HG02759 (cell line): Measurements from ENCODE around the gene MMP11.

ENCODE experiments used
- ATAC-seq: cut with Tn5 transposase; IDR thresholded peaks from one replicate; pipeline ENCODE4 v1.9.1; 2021; ENCODE audit warnings: mild to moderate bottlenecking, moderate library complexity; ENCODE audit not compliant: unreplicated experiment

The MMP11 gene

DNA sequence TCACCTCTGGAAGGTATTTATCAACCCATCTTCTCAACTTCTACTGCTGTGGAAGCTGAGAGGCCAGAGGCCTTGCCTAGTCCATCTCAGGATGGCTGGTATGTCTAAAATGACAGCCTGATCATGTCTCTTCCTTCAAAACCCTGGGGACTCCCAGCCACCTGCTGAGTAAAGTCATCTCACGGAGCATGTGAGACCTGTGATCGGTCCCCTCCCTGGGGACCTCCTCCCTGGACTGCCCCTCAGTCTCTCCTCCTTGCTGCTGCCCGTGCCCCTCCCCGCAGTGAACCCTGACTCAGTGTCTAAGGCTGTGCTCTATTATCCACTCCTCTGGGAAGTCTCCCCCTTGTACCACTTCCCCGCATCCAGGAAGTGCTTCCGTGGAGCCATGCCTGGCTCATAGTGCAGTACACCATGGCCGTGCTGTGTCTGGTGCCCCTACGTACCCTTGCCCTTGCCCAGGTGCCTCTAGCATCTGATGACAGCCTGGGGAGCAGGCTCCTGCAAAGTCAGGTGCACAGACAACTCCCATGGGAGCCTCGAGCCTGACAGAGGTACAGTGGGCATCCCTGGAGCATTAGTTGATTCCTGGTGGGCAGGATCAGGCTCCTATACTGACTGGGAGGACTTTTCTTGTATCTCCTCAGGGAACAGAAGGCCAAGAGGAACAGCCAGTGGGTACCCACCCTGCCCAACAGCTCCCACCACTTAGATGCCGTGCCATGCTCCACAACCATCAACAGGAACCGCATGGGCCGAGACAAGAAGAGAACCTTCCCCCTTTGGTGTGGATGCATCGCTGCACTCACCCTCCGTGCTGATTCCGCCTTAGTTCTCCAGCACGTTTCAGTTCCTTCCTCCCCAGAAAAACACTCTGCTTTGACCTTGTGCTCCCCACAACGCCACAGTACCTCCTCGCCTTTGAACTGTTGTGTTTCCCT, 27.9 kb downstream of the MMP11 start:
- ATAC-seq, result peak; percentile 70

DNA sequence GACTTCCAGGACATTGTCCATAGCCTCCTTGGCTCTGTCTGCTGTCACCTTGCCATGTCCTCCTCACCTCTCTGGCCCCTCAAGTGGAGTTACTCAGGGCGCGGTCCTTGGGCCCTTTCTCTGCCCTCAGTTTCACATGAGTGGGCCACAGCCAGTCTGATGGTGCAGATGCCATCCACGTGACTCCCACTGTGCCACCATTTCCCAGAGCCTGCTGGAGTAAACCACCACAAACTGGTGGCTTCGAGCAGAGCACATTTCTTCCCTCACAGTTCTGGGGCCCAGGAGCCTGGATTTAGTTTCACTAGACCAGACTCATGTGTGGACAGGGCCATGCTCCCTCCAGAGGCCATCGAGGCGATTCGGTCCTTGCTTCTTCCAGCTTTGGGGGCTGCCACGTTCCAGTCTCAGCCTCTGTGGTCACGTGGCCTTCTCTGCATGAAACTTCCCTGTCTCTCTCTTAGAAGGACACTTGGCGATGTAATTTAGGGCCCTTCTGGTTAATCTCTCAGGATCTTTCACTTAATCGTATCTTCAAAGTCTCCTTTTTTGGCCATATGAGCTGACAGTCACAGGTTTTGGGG, 28.7 kb downstream of the MMP11 start:
- no peak for ATAC-seq

DNA sequence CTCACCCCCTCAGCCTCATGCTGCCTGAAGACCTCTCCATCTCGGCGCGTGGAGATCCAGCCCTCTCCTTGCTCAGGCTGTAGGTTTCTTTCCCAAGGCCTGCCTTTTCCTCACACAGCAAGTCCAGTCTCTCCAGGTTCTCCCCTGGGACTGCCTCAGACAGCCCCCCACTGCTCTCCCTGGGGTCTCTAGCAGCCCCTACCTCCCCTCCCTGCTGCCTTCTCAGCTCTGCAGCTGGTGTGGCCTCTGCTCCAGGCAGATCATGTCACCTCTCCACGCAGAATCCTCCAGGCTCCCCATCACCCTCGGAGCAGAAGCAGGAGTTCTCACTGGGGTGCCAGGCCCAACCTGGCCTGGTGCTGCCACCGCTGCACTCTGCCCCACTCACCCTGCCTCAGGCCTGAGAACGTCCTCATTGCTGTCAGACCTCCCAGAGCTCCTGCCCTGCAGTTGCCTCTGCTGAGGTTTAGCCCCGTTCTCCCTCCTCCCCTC, 29.3 kb downstream of the MMP11 start:
- no peak for ATAC-seq

DNA sequence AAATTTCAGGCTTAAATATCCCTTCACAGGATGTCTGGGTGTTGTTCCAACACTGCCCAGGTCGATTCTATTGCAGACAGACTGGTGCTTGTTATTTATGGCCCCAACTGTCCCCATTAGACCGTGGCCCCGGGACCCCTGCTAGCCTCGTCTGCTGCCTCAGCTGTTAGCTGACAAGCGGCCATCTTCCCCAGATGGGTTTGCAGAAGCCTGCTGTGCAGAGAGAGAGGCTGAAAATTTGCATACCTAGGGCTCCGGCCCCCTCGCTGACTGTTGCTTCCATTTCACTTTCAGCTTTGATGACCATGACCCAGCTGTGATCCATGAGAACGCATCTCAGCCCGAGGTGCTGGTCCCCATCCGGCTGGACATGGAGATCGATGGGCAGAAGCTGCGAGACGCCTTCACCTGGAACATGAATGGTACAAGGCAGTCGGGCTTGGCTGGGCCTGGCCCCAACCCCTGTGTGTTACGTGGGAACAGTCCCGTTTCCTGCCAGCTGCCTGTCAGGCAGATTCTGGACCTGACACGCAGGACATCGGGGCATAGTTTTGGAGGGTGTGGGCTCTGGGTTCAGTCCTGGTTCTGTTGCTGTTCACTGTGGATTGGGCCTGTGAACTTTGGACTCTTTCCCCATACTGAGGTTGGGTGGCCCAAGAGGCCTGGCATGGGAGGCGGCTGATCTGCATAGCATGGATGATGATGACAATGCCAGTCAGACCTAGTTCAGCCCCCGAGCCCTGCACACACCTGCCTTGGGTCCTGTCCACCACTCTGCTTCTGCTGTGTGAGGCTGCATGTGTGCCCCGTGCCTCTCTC, 30.6 kb downstream of the MMP11 start:
- no peak for ATAC-seq

DNA sequence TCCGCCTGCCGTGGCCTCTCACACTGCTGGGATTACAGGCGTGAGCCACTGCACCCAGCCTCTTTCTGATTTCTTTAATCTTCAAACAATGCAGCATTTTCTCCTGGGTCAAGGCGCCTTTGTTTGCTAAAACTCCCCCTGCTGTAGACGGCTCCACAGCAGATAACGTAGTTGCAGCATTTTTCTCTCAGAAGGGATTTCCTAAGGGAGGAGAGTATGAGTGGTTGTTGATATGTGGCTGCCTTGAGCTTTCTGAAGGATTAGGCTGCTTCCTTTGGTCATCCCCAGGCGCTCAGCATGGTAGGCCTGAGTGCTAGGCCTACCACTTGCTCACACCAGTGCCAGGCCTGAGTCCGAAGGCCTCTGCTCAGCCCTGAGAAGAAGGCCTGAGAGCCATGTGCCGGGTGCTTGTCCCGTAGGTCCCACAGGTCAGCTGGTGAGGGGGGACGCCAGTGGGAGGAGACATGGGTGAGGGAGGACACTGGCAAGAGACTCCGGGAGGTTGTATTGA, 32.2 kb downstream of the MMP11 start:
- no peak for ATAC-seq

DNA sequence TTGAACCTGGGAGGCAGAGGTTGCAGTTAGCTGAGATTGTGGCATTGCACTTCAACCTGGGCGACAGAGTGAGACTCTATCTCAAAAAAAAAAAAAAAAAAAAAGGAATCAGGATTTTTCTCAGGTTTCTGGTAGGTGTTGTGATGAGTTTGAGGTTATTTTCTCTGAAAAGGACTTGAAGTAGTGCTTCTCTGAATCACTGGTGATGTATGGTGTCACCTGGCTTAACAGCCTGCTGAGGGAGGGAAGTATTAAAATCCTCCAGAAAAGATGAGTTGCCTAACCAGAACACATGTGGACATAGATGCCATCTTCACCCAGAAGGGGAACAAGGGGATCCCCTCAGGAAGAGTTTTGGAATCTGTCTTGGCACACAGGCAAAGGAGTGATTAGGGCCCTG, 34.2 kb downstream of the MMP11 start:
- no peak for ATAC-seq

DNA sequence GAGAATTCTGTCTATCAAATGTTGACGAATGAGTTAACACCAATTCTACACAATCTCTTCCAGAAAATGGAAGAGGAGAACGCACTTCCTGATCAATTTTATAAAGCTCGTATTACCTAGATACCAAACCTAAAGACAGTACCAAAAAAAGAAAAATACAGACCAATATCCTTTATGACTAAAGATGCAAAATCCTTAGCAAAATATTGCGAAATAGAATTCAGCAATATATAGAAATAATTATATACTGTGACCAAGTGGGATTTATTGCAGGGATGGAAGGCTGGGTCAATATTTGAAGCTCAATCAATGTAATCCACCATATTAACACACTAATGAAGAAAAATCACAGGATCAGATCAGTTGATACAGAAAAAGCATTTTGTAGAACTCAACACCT, 39.7 kb downstream of the MMP11 start:
- ATAC-seq, result no peak

DNA sequence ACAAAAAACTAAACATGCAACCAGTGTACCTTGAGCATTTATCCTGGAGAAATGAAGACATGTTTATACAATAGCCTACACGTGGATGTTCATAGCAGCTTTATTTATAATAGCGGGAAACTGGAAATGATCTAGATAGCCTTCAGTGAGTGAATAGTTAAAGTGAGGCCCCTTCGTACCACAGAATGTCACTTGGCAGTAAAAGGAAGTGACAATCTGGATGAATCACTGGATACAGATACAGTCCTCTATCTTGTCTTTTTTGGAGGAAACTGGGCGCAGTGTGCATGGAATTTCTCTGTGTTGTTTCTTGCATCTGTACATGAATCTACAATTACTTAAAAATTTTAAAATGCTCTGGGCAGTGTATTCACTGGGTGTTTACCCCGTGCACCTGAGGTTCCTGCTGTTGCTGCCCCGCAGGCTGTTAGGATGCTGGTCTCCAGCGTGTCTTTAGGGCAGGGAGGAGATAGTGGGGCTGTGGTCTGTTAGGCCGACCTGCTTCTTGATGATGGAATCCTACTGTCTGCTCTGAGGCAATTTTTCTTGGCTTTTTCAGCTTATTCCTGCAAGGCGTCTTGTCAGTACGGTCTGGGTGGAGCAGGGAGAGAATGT, 43.0 kb downstream of the MMP11 start:
- ATAC-seq, result no peak

DNA sequence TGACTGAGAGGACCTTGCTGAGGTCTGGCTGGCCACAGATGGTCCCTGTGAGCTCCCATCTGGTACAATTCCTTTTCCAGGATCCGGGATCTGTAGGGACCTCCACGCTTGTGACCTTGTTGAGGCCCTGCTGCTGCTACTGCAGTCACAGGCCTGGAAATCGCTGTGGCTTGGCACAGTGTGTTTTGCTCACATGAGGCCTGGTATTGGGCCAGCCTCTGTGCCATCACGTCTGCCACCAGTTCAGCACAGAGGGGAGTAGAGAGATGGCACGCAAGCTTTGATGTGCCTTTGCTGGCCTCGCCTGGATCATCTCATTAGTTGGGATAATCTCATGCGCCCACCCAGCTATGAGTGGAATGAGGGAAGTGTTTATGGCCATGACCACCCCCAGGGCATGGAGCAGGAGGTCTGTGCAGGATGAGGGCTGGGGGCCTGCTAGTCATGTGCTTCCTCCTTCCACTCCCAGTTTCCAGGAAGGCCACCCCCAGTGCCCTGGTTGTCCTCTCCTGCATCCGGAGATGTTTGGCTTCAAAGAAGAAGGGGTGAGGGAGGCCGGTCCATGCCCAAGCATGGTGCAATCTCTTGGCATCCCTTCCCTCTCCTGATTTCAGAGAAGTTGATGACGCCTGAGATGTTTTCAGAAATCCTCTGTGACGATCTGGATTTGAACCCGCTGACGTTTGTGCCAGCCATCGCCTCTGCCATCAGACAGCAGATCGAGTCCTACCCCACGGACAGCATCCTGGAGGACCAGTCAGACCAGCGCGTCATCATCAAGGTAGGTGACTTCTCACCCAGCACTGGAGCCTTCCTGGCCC, 43.7 kb downstream of the MMP11 start:
- no peak for ATAC-seq

DNA sequence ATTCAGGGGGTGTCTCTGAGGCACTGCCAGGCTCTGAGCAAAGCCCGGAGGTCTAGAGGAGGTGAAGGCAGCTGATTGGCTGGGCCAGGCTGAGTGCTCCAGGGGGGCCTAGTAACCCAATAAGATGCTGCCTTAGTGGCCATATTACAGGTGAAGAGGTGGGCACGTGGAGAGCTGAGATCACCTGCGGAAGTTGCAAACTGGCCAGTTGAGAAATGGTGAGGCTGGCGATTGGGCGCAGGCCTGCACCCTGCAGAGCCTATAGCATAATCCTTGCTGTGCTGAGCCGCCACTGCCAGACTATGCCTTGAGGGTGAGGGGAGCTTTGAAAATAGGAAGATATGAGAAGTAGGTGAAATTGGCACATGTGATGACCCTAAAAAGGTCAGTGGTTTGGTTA, 44.5 kb downstream of the MMP11 start:
- no peak for ATAC-seq

DNA sequence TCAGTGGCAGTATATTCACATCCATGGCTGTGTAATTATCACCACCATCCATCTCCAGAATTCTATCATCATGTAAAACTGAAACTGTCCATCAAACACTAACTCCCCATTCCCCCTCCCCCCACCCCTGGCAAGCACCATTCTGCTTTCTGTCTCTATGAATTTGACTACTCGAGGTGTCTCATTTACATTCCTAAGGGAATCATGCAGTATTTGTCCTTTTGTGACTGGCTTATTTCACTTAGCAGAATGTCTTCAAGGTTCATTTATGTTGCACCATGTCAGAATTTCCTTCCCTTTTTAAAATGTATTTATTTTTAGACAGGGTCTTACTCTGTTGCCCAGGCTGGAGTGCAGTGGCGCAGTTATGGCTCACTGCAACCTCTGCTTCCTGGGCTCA, 45.9 kb downstream of the MMP11 start:
- no peak for ATAC-seq

DNA sequence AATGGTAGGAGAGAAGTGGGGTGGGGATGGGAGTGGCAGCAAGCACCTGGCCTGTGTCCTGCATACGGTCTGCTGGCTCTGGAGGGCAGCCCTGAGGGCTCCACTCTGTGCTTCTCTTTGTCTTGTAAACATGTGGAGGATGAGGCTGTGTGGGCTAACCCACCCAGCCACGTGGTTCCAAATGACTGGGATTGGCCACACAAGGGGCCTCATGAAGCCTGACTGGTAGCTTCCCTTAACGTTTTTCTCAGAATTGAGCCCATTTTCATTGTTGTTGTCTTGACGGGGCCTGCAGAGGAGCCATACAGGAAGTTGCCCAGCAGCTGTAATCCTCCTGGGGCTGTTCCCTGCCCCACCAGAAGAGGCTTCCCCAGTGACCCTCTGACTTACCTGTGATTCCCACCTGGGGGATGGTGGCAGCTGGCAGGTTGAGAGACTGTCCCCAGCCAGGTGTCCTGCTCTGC, 48.1 kb downstream of the MMP11 start:
- ATAC-seq, result no peak

DNA sequence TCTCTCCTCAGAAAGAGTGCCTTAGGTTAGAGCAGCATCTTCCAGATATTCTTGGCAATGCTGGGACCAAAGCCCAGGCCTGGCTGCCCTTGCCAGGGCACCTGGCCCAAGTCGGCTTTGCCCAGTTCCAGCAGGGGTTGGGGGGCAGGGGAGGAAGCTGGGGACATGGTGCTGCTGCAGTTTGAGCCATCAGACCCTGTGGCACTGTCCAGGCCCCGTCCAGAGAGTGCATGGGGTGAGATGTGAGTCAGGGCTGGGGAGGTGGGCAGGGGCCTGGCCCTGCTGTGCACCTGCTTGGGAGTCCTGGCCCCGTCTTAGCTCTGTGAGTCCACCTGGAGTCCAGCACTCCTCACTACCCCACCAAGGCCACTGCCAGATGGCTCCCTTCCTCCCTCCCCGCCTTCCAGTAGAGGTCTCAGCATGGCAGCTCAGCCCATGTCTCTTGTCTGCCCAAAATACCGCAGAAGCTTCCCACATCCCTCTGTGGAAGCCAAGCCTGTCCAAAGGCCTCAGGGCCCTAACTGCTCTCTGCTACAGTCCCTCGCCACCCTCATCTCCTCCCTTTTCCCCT, 49.5 kb downstream of the MMP11 start:
- ATAC-seq, result no peak

DNA sequence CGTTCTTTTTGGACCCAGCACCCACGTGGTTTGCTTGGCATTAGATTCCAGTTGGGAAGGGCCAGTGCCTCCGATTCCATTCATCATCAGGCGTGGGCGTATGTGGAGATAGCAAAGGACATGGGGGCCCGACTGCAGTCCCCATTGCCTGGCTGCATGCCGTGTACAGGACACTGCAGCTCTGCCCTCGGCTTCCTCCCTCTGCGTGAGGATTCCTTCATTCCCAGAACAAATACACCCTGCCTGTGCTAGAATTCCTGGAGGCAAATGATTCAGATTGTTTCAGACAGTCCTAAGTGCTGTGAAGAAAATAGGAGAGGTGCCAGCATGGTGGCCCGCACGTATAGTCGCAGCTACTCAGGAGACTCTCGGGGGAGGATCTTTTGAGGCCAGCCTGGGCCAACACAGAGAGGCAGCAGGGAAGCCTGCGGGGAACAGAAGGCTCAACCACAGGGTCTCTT, 50.7 kb downstream of the MMP11 start:
- no peak for ATAC-seq

DNA sequence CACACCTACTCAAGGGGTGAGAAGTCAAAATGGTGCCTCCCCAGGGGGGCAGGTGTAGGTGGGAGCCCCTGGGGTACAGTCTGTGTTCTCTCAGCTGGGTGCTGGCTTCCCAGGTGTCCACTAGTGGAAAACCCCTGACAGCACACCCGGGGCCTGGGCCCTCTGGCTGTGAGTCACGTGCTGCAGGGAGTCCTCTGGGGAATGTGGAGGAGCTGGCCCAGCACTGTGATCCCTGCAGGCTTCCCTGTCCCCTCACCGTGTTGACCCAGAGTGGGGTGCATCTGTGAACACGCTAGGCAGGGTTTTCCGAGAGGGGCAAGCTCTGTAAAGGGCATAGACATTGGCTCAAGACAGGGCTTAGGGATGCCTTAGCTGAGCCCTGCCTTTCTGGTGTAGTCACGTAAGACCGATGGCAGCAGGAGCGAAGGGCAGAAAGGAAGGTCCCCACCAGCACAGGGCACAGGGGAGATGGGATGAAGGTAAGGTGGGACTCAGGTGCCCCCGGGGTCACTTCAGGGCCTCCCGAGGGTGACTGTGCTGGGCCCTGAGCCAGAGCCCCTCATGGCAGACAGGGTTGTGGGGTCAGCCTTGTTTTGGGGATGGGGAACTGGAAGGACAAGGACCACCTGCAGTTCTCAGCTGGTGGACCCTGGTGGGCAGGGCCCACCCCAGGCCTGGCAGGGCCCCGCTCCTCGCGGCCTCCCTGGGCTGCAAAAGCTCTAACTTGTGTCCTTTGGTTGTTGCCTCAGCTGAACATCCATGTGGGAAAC, 52.0 kb downstream of the MMP11 start:
- ATAC-seq, result no peak

DNA sequence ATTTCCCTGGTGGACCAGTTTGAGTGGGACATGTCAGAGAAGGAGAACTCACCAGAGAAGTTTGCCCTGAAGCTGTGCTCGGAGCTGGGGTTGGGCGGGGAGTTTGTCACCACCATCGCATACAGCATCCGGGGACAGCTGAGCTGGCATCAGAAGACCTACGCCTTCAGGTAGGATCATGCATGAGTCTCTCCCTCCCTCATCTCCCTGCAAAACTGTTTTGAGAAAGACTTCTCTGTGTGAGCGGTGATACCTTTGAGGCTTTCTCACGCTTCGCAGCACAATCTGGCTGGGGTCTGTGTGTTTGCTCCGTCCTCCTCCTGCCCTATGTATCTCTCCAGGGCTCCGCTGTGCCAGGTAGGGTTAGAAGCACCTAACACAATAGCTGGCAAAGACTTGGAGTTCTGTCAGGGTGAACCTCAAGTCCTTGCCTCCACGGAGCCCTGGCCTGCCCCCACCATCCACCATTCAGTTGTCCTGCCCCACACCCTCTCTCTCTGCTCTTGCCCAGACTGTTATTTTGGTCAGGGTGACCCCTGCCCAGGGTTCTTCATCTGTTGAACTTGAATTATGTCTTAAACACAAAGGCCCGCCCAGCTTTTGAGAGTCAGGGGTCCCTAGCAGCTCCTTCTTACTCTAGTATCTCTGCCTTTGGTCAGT, 52.7 kb downstream of the MMP11 start:
- ATAC-seq, result no peak

DNA sequence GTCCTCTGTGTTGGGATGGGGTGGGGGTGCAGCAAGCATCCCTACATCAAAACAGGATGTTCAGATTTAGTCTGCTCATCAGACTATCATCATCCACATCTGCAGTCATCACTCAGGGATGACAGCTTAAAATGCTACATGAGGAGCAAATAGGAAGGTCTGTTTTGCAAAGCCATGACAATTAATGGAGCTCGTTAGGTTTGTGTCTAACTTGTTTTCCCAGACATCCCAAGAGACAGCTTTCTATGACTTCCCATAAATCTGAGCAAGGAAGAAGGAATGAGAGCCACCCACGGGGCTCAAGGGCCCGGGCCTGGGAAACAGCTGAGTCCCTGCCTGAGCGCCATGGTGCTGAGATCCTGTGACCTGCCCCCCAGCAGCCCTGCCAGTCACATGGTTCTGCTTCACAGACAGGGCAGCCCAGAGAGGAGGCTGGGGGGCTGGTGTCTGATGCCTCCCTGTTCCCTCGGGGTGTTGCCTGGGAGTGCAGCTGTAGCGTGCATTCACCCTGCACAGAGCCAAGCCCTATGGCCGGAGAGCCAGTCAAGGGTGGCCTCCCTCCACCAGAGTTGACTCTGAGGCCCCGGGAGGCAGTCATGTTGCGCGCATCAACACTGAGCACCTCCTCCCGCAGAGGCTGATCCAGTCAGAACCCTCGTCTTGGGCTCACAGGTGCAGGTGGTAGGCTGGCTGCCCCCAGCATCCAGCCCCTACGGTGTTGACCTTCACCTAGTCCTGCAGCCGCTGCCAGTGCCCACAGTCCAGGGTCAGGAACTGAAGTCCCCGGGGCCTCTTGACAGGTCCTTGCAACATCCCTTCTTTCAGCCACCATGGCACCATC, 54.1 kb downstream of the MMP11 start:
- no peak for ATAC-seq
